Left forelimb (tissue), 1 donor: ENCODE data around the gene KIF2B.
"Not testable (repeated sequence)": the region's sequence is repeated elsewhere in the genome, so short reads cannot be mapped to it uniquely, and the experiment has no call there.

Experiments
- DNase-seq: peaks from one replicate; pipeline ENCODE4 v3.0.0-alpha.2; 2018; ENCODE audit warnings: low spot score

KIF2B gene, protein sequence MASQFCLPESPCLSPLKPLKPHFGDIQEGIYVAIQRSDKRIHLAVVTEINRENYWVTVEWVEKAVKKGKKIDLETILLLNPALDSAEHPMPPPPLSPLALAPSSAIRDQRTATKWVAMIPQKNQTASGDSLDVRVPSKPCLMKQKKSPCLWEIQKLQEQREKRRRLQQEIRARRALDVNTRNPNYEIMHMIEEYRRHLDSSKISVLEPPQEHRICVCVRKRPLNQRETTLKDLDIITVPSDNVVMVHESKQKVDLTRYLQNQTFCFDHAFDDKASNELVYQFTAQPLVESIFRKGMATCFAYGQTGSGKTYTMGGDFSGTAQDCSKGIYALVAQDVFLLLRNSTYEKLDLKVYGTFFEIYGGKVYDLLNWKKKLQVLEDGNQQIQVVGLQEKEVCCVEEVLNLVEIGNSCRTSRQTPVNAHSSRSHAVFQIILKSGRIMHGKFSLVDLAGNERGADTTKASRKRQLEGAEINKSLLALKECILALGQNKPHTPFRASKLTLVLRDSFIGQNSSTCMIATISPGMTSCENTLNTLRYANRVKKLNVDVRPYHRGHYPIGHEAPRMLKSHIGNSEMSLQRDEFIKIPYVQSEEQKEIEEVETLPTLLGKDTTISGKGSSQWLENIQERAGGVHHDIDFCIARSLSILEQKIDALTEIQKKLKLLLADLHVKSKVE

DNA sequence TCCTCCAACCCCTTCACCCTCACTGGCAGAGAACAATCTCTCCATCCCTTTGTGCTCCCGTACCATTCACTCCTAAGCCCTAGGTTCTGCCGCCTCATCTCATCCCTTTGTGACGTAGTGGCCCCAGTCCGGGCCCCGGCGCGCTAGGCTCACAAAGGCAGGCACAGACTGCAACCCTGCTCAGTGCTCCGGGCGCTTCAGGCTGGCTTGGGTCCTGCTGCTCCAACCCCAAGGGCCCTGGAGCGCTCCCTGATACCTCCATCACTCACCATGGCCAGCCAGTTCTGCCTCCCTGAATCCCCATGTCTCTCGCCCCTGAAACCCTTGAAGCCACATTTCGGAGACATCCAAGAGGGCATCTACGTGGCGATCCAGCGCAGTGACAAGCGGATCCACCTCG, at the start of gene KIF2B:
TSS of gene KIF2B (plus strand) at position 164 of the 400 bp plus-strand sequence. CDS start at position 271, 107 bp downstream.
- DNase-seq, result no peak

DNA sequence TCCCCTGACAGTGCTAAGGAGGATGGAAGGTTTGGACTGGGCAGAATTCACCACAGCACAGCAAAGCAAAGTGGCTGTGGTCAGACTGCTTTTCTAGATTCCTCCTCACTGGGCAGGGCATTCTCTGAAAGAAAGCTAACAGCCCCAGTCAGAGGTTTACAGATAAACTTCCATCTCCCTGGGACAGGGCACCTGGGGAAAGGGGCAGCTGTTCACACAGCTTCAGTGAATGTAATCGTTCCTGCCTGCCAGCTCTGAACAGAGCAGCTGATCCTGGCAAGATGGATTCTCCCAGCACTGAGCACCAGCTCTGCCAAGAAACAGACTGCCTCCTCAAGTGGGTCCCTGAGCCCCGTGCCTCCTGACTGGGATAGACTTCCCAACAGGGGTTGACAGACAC, 42.4 kb upstream of the KIF2B start:
- no peak for DNase-seq

DNA sequence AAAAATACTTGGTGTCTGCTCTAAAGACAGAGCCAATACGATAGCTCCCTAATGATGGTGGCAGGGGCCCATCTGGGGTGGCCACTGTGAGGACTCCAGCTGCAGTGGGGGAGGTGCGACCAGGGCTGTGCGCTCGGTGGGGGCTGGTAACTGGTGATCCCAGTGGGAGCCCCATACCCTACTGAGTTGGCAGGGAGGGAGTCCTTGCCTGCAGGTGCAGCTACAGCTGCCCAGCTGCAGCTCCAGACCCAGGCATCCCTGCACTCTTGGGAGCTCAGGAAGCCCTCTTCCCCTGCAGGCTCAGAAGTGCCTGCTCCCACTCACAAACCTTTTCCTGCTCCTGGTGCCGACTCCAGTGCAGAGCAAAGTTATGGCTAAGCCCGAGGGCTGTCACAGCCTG, 31.2 kb upstream of the KIF2B start:
- no peak for DNase-seq

DNA sequence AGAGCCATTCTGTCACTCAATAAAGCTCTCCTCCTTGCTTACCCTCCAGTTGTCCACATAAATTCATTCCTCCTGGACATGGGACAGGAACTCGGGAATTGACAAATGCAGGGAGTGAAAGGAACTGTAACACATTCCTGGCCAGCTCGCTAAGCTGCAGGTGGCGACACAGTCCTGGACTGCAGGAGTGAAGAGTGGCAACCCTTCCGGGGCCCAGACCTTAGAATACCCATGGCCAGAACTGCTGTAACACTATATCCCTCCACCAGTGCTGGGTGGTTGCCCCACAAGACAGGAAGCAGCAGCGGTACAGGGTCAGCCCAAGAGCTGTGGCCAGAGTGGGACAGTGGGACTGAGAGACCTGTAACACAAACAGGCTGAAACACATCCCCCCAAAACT, 30.3 kb upstream of the KIF2B start:
- no peak for DNase-seq

DNA sequence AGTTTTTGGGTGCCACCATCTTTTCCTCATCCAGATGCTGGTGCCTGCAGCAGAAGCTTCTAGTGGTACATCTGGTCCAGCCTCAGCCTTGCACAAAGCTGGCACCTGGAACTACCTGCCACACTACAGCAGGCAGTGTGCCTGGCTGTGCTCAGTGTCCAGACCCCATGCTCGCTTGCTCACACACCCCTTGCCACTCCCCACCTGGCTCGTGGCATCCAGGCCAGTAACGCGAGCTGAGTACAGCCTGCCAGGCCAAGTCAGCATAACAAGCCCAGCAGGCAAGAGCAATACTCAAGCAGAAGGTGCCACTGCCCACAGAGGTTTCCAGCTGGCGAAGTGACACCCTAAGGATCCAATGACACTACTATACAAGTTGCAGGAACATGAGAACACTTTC, 29.7 kb upstream of the KIF2B start:
- no peak for DNase-seq

DNA sequence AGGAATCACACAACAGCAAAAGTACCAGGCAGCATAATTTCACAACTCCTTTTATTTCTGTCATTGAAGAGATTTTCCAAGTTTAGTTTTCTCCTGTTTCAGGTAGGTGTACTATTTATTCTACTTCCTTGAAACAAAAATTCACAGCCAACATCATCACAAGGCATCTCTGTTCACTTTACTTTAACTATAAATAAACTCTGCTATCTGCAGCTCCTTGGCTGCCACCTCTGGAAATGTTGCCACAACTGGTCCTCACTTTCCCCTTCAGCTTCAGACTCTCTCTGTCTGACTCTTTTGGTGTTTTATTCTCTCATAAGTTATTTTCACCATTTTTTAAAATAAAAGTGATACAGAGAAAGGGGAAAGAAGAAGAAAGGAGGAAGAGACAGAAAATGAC, 27.9 kb upstream of the KIF2B start:
- DNase-seq, result no peak

DNA sequence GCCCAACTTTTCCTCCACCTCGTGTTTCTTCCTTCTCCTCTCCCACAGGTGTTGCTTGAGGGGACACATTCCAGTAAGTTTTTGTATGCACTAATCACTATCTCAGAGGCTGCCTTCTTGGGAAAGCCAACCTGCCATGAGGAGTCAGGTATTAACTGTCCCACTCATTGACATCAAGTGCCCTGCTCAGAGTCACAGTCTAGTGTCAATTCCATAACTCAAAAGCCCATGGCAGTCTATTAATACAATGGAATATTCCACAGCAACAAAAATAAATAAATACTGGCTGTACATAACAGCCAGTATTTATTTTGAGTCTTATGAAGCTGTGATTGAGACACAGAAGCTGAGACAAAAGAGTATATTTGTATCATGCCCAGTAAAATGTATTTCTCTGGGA, 26.1 kb upstream of the KIF2B start:
- no peak for DNase-seq

DNA sequence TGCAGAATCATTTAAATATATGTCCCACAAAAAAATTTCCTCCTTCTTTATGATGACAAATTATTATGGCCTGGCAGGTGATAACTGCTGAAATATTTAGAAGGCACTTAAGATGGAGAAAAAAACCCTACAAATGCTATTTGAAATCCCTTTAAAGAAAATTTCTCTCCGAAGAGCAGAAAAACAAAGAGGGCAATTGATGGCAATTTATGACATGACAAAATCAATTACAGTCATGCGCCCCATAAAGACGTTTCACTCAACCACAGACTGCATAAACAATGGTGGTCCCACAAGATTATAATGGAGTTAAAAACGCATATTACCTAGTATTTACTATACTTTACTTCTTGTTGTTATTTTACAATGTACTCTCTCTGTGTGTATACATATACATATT, 25.2 kb upstream of the KIF2B start:
- no peak for DNase-seq

DNA sequence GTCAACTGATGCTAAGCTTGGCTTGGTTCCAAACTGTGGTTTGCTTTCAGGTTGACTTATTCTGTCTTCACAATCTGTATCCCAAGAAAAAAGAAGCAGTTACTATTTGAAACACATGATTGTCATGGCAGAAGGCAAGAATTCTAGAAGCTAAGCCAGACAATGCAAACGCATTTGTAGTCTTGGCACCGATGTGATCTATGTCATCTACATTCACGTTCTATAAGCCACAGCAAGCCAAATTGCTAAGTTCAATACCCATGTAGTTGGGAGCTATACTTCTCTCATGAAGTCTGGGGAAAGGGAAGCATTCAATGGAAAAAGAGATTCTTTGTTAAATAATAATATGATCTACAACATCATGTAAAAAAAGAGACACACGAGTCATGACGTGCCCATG, 18.3 kb upstream of the KIF2B start:
- DNase-seq, result no peak

DNA sequence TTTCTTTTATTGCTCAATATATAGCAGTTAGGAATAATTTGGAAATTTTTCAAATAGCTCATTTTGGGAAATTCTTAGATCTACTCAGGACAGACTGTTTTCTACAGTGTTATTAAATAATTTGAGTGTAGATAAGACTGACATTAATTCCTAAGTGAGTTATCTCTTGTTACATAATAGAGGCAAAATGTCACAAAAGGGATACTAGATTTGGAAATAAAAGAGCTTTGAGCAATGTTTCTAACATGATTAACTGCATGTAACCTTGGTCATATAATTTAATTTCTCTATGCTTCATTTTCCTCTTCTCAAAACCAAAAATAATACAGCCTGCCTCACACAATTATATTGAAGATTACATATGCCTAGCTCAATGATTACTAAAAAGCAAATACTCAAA, 16.3 kb upstream of the KIF2B start:
- DNase-seq, result no peak

DNA sequence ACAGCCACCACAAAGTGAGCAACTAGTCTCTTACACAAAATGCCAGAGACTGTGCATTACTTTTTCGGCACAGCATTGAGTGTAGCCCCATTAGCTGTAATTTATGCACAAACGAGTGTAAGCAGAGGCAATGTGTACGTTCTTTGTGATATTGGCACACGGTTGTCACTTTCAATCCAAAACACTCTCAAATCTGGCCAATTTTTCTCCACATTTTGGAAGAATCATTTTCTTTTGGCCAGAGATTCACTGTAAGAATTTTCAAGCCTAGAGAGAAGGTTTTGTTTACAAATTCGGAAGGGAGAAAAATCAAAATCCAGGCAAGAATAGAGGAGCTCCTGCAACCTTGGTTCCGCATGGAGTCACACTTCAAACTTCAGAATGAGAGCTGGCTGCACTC, 15.4 kb upstream of the KIF2B start:
- no peak for DNase-seq

DNA sequence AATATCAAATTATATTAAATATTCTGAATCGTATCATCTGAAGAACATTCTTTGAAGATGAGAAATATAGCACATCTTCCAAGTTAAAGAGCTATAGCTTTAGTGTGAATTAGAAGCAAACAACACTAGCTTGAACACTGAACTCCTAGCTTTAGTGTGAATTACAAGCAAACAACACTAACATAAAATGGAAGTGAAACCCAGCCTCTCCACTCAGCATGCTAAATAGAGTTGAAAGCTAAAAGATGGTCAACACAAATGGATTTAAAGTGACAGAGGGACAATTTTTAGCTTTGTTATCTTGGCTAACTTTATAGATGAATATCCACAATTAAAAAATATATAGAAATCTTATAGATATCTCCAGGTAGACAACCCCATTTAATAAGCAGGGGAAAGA, 4.5 kb upstream of the KIF2B start:
- no peak for DNase-seq

DNA sequence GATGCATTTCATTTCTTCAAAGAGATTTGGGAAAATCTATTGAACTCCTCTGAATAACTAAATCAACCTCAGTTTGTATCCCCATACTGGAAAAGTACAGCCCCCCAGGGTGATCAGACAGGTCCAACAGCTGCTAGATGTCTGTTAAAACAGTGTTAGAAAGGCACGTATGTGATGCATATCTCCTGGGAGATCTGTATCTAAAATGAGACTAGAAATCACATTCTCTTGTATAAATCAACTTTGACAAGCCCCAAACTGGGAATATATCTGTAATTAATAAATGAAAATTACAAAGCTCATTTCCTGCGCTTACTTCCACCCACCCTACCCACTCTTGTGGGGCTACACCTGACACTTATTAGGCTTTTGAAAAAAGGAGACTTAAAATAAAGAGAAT, 3.8 kb upstream of the KIF2B start:
- DNase-seq, result no peak

DNA sequence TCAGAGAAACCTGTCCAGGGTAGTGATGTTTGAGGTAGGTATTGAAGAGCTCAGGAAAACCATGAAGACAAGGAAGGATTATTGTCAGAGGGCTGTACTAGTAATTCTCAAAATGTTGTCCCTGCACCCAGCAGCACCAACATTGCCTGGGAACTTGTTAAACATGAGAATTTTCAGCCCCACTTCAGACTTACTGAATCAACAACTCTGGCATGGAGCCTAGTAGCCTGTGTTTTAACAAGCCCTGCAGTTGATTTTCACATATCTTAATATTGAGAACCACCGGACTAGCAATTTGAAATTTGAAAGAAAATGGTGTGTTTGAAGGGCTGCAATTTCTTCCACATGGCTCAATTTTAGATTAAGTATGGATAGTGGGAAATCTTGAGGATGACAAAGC, 2.8 kb upstream of the KIF2B start:
- no peak for DNase-seq

DNA sequence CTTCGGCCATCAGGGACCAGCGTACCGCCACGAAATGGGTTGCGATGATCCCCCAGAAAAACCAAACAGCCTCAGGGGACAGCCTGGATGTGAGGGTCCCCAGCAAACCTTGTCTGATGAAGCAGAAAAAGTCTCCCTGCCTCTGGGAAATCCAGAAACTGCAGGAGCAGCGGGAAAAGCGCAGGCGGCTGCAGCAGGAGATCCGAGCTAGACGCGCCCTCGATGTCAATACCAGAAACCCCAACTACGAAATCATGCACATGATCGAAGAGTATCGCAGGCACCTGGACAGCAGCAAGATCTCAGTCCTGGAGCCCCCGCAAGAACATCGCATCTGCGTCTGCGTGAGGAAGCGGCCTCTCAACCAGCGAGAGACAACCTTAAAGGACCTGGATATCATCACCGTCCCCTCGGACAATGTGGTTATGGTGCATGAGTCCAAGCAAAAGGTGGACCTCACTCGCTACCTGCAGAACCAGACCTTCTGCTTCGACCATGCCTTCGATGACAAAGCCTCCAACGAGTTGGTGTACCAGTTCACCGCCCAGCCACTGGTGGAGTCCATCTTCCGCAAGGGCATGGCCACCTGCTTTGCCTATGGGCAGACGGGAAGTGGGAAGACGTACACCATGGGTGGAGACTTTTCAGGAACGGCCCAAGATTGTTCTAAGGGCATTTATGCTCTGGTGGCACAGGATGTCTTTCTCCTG, 769 bp downstream of the KIF2B start:
- DNase-seq, result no peak

DNA sequence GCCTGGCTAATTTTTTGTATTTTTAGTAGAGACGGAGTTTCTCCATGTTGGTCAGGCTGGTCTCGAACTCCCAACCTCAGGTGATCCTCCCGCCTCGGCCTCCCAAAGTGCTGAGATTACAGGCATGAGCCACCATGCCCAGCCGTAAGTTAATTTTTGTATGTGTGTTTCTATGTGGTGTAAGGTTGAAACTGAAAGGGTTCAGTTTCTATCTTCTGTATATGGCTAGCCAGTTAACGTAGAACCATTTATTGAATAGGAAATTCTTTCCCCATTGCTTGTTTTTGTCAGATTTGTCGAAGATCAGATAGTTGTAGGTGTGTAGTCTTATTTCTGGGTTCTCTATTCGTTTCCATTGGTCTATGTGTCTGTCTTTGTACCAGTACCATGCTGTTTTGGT, 12.0 kb downstream of the KIF2B start:
- DNase-seq, result not testable (repeated sequence)

DNA sequence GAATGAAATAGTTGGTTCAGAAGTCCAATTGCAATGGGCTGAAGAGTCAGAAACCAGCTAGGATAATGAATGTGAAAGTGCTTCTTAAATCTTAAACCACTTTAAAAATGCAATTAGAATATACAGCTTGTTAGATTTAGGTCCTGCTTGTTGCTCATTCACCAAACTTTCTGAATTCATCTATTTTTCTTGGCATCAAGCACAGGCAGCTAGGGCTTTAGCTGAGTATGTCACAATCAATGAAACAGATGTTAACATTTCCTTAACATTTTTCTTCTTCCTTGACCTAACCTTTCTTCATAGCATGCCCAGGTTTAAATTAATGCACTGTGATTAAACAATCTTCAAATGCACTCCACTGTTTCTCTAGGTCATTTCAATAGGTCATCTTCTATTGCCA, 14.4 kb downstream of the KIF2B start:
- DNase-seq, result no peak

DNA sequence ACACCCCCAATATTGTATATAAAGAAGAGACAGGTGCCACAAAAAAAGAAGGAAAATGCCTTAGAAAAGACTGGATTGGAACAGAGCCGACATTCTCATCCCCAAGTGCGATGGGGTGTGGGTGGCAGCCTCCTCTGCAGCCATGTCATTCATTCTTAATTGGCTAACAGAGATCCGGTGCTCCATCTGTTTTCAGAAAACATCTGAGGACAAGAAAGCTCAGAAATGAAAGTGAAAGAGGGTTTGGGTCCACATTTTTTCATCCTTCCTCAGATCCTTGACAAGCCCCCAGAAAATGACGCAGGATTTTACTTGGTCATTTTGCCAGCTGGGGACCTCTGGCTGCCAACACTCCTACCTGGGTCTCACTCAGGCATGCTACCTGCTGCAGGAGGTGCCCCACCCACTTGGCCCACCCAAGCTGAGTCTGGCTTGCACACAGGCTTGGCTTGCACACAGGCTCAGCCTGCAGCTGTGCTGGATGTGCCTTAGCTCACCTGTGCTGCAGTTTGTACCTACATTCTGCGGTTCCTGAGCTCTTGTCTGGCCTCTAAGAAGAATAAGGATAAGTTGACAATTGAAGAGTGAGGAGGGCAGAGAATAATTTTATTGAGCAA, 21.9 kb downstream of the KIF2B start:
- no peak for DNase-seq

DNA sequence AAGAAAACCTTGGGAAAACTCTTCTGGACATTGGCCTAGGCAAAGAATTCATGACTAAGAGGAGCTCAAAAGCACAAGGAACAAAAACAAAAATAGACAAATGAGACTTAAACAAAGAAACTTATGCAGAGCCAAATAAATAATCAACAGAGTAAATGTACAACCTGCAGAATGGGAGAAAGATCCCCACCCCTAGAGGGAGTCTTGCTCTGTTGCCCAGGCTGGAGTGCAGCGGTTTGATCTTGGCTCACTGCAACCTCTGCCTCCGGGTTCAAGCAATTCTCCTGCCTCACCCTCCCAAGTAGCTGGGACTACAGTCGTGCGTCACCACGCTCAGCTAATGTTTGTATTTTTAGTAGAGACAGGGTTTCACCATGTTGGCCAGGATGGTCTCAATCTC, 48.4 kb downstream of the KIF2B start:
- not testable (repeated sequence) for DNase-seq
